ENCODE results near the gene HPSE2. TPM values are rescaled to one million over a fixed set of nuclear protein-coding genes. Genes with fewer than 3 reads are reported as not detected.

HPSE2 gene
- total and polyA plus RNA-seq, 7 experiments from 2014 or later, result not detected

DNA sequence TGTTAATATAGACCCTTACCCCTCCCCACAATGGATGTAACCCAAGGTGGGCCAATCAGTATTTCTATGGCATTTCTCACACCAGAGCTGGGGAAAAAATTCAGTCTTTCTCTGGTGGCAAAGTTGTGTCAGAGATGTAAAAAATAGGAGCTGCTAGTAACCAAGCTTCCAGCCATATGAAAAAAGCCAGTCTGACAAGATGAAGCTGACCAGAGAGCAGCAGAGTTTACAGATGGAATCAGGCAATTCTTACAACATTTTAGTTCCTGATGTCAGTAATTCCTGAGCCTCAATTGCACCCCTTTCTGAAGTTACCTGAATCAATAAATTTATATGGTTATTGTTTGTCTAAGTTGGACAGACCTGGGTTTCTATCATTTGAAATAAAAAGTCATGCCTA, 286.3 kb downstream of the HPSE2 start:
- no peak overlapping the region for H3K27ac ChIP-seq (ENCODE audit: low read depth, low read length)
- Mint-ChIP-seq H3K4me1 (no peaks in the 10 kb centered on the region), H3K4me3 (no peak overlapping the region), H3K9me3 (peaks cover 0 to 12% (median 3%) of the 10 kb centered on the region in 11 donors), H3K36me3 (no peaks in the 10 kb centered on the region), H3K27me3 (peaks cover 0 to 5% (median 0%) of the 10 kb centered on the region in 5 donors), H3K27ac (no peak overlapping the region)
- POLR2A ChIA-PET, result no interaction called here
- ATAC-seq (no peak), DNase-seq (no peak)
- no peaks in the 10 kb centered on the region for H3K4me1 ChIP-seq (ENCODE audit: control insufficient read depth in 2 of 2, insufficient read depth in 2 of 2, low read length in 2 of 2)
- no peaks in the 10 kb centered on the region for H3K9me3 ChIP-seq (ENCODE audit: control insufficient read depth in 2 of 3, low read length in 3 of 3)
- CTCF ChIA-PET, result no interaction called here
- no peaks in the 10 kb centered on the region for H3K36me3 ChIP-seq (ENCODE audit: control insufficient read depth in 2 of 3, insufficient read depth in 3 of 3, low read length in 3 of 3)
- intact Hi-C loops (cut with micrococcal nuclease), result no loop called here
- no peak overlapping the region for H3K4me3 ChIP-seq (ENCODE audit: low read length)
- H3K27me3 ChIP-seq (ENCODE audit: control insufficient read depth in 2 of 2, insufficient read depth in 2 of 2, low read length in 2 of 2), result no peaks in the 10 kb centered on the region

DNA sequence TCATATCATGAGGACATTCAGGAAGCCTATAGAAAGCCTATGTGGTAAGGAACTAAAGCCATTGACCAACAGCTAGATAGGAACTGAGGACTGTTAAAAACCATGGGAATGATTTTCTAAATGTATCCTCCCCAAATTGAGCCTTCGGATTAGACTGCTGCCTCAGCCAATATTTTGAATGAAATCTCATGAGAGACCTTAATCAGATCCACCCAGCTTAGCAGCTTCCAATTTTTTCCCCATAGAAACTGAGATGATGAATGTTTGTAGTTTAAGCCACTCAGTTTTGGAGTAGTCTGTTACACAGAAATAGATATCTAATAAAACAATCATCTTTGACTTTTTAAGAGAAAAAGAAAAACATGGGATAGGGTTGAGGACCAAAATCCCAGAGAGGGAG, 292.0 kb downstream of the HPSE2 start:
- POLR2A ChIA-PET, result no interaction called here
- Histone ChIP-seq H3K36me3 (ENCODE audit: control insufficient read depth in 2 of 3, insufficient read depth in 3 of 3, low read length in 3 of 3) (no peaks in the 10 kb centered on the region), H3K27ac (ENCODE audit: low read depth, low read length) (no peak overlapping the region), H3K4me1 (ENCODE audit: control insufficient read depth in 2 of 2, insufficient read depth in 2 of 2, low read length in 2 of 2) (no peaks in the 10 kb centered on the region), H3K9me3 (ENCODE audit: control insufficient read depth in 2 of 3, low read length in 3 of 3) (no peaks in the 10 kb centered on the region), H3K27me3 (ENCODE audit: control insufficient read depth in 2 of 2, insufficient read depth in 2 of 2, low read length in 2 of 2) (no peaks in the 10 kb centered on the region), H3K4me3 (ENCODE audit: low read length) (no peak overlapping the region)
- intact Hi-C loops (cut with micrococcal nuclease), result no loop called here
- Mint-ChIP-seq H3K27ac (no peak overlapping the region), H3K9me3 (peaks cover 0 to 17% (median 2%) of the 10 kb centered on the region in 11 donors), H3K36me3 (no peaks in the 10 kb centered on the region), H3K4me1 (no peaks in the 10 kb centered on the region), H3K4me3 (no peak overlapping the region), H3K27me3 (peaks cover 0 to 5% (median 0%) of the 10 kb centered on the region in 5 donors)
- ATAC-seq, result no peak
- no peak for DNase-seq
- CTCF ChIA-PET, result no interaction called here

DNA sequence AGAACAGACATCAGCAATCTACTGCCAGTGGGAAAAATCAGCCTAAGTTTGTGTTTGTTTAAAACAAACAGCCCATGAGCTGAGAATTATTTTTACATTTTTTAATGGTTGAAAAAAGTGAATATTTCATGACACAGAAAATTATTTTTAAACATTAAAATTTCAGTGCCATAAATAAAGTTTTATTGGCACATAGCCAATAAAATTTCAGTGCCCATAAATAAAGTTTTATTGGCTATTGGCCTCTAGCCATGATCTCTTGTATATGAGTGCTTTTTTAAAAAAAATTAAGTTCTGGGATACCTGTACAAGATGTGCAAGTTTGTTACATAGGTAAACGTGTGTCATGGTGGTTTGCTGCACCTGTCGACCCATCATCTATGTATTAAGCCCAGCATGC, 305.9 kb downstream of the HPSE2 start:
- POLR2A ChIA-PET, result no interaction called here
- intact Hi-C loops (cut with micrococcal nuclease), result no loop called here
- Histone ChIP-seq H3K36me3 (ENCODE audit: control insufficient read depth in 2 of 3, insufficient read depth in 3 of 3, low read length in 3 of 3) (no peaks in the 10 kb centered on the region), H3K27ac (ENCODE audit: low read depth, low read length) (no peak overlapping the region), H3K27me3 (ENCODE audit: control insufficient read depth in 2 of 2, insufficient read depth in 2 of 2, low read length in 2 of 2) (no peaks in the 10 kb centered on the region), H3K9me3 (ENCODE audit: control insufficient read depth in 2 of 3, low read length in 3 of 3) (no peaks in the 10 kb centered on the region), H3K4me1 (ENCODE audit: control insufficient read depth in 2 of 2, insufficient read depth in 2 of 2, low read length in 2 of 2) (no peaks in the 10 kb centered on the region), H3K4me3 (ENCODE audit: low read length) (no peak overlapping the region)
- H3K36me3 Mint-ChIP-seq, result no peaks in the 10 kb centered on the region
- peaks cover 0 to 28% (median 13%) of the 10 kb centered on the region in 11 donors for H3K9me3 Mint-ChIP-seq
- peaks cover 0 to 4% (median 0%) of the 10 kb centered on the region in 5 donors for H3K27me3 Mint-ChIP-seq
- CTCF ChIA-PET, result no interaction called here
- H3K4me3 Mint-ChIP-seq, result no peak overlapping the region
- DNase-seq, result no peak
- no peak for ATAC-seq
- no peaks in the 10 kb centered on the region for H3K4me1 Mint-ChIP-seq
- no peak overlapping the region for H3K27ac Mint-ChIP-seq

DNA sequence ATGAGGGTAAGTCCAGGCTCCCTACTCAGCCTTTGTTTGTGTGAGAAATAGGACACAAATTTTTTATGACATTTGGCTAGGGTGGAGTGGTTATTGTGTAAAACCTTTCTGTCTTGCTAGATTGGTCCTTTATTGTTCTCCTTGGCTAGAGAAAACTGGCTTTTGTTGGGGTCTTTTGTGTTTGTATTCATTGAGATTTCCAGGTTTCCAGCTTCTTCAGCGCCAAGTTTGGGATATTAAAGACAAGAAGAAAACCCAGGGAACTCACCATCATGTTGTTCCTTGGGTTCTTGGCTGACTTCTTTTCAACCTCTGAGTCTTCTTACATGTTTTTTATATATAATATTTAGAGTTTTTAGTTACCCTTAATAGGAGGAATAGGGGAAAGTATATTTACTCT, 310.0 kb downstream of the HPSE2 start:
- Histone ChIP-seq H3K9me3 (ENCODE audit: control insufficient read depth in 2 of 3, low read length in 3 of 3) (no peaks in the 10 kb centered on the region), H3K4me3 (ENCODE audit: low read length) (no peak overlapping the region), H3K36me3 (ENCODE audit: control insufficient read depth in 2 of 3, insufficient read depth in 3 of 3, low read length in 3 of 3) (no peaks in the 10 kb centered on the region), H3K4me1 (ENCODE audit: control insufficient read depth in 2 of 2, insufficient read depth in 2 of 2, low read length in 2 of 2) (no peaks in the 10 kb centered on the region), H3K27ac (ENCODE audit: low read depth, low read length) (no peak overlapping the region), H3K27me3 (ENCODE audit: control insufficient read depth in 2 of 2, insufficient read depth in 2 of 2, low read length in 2 of 2) (no peaks in the 10 kb centered on the region)
- no peak overlapping the region for H3K4me3 Mint-ChIP-seq
- H3K9me3 Mint-ChIP-seq, result peaks cover 0 to 8% (median 0%) of the 10 kb centered on the region in 11 donors
- CTCF ChIA-PET, result no interaction called here
- POLR2A ChIA-PET, result no interaction called here
- no peaks in the 10 kb centered on the region for H3K36me3 Mint-ChIP-seq
- intact Hi-C loops (cut with micrococcal nuclease), result no loop called here
- no peaks in the 10 kb centered on the region for H3K27me3 Mint-ChIP-seq
- ATAC-seq (no peak), DNase-seq (no peak)
- H3K4me1 Mint-ChIP-seq, result no peaks in the 10 kb centered on the region
- H3K27ac Mint-ChIP-seq, result no peak overlapping the region

DNA sequence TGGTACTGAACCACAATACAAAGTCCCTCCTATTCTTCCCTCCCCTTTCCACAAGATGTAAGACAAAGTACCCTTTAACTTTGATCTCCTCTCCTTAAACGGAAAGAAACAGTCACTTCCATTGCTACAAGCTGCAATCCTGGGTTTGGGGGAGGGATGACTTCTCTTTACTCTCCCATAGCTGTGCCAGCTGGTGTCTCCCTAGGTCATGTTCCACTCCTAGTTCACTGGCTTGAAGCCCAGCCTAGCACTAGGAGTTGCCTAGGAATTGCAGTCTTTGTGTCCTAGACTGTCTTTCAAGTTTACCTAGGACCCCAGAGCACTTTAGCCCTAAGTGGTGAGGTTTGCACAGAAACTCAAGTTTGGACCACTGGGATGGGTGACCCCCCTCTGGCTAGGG, 311.1 kb downstream of the HPSE2 start:
- H3K4me3 ChIP-seq (ENCODE audit: low read length), result no peak overlapping the region
- peaks cover 0 to 3% (median 0%) of the 10 kb centered on the region in 11 donors for H3K9me3 Mint-ChIP-seq
- no peaks in the 10 kb centered on the region for H3K27me3 Mint-ChIP-seq
- no peaks in the 10 kb centered on the region for H3K36me3 Mint-ChIP-seq
- no peak overlapping the region for H3K27ac ChIP-seq (ENCODE audit: low read depth, low read length)
- no peaks in the 10 kb centered on the region for H3K27me3 ChIP-seq (ENCODE audit: control insufficient read depth in 2 of 2, insufficient read depth in 2 of 2, low read length in 2 of 2)
- H3K4me1 ChIP-seq (ENCODE audit: control insufficient read depth in 2 of 2, insufficient read depth in 2 of 2, low read length in 2 of 2), result no peaks in the 10 kb centered on the region
- no peak overlapping the region for H3K4me3 Mint-ChIP-seq
- no peak for ATAC-seq
- no peaks in the 10 kb centered on the region for H3K36me3 ChIP-seq (ENCODE audit: control insufficient read depth in 2 of 3, insufficient read depth in 3 of 3, low read length in 3 of 3)
- no peak for DNase-seq
- H3K9me3 ChIP-seq (ENCODE audit: control insufficient read depth in 2 of 3, low read length in 3 of 3), result no peaks in the 10 kb centered on the region
- no peak overlapping the region for H3K27ac Mint-ChIP-seq
- intact Hi-C loops (cut with micrococcal nuclease), result no loop called here
- ChIA-PET CTCF (no interaction called here), POLR2A (no interaction called here)
- no peaks in the 10 kb centered on the region for H3K4me1 Mint-ChIP-seq

DNA sequence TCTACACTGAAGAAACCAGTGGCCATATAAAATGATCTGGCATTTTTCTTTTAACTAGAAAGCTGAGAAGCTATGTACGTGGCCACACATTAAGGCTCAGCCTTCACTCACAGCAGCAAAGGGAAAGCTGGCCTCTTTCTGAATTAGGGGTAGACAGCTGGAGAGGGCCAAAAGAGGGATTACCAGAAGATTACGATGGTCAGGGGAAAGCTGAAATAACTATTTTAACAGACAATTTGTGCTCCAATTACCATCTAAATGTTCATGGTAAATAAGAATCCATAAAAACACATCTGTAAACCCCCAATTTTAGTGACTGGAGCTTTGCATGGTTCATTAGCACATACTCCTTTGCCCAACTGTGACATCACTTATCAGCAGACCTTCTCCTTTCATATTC, 314.3 kb downstream of the HPSE2 start:
- Histone ChIP-seq H3K36me3 (ENCODE audit: control insufficient read depth in 2 of 3, insufficient read depth in 3 of 3, low read length in 3 of 3) (no peaks in the 10 kb centered on the region), H3K27me3 (ENCODE audit: control insufficient read depth in 2 of 2, insufficient read depth in 2 of 2, low read length in 2 of 2) (no peaks in the 10 kb centered on the region), H3K4me3 (ENCODE audit: low read length) (no peak overlapping the region), H3K9me3 (ENCODE audit: control insufficient read depth in 2 of 3, low read length in 3 of 3) (no peaks in the 10 kb centered on the region), H3K4me1 (ENCODE audit: control insufficient read depth in 2 of 2, insufficient read depth in 2 of 2, low read length in 2 of 2) (no peaks in the 10 kb centered on the region), H3K27ac (ENCODE audit: low read depth, low read length) (no peak overlapping the region)
- DNase-seq (no peak), ATAC-seq (no peak)
- H3K27ac Mint-ChIP-seq, result no peak overlapping the region
- no peak overlapping the region for H3K4me3 Mint-ChIP-seq
- no peaks in the 10 kb centered on the region for H3K36me3 Mint-ChIP-seq
- intact Hi-C loops (cut with micrococcal nuclease), result no loop called here
- ChIA-PET POLR2A (no interaction called here), CTCF (no interaction called here)
- H3K27me3 Mint-ChIP-seq, result no peaks in the 10 kb centered on the region
- no peaks in the 10 kb centered on the region for H3K4me1 Mint-ChIP-seq
- peaks cover 0 to 2% (median 0%) of the 10 kb centered on the region in 11 donors for H3K9me3 Mint-ChIP-seq

DNA sequence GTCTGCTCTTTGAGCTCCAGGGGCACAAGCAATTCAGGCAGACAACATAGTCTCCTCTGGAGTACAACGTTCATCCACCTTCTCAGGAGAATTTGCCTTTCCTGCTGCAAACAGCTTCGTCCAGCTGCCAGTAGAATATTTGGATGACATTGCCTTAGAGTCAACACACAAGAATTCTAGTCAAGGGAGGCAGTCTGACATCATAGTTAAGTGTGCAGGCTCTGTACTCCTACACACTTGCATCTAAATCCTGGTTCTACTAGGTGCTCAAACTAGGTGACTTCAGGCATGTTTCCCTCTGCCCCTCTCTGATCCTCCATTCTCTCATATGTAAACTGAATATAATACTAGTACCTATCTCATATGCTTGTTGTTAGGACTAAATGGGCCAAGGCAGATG, 314.8 kb downstream of the HPSE2 start:
- Mint-ChIP-seq H3K36me3 (no peaks in the 10 kb centered on the region), H3K27me3 (no peaks in the 10 kb centered on the region), H3K4me3 (no peak overlapping the region), H3K27ac (no peak overlapping the region), H3K9me3 (peaks cover 0 to 2% (median 0%) of the 10 kb centered on the region in 11 donors), H3K4me1 (no peaks in the 10 kb centered on the region)
- Histone ChIP-seq H3K27me3 (ENCODE audit: control insufficient read depth in 2 of 2, insufficient read depth in 2 of 2, low read length in 2 of 2) (no peaks in the 10 kb centered on the region), H3K9me3 (ENCODE audit: control insufficient read depth in 2 of 3, low read length in 3 of 3) (no peaks in the 10 kb centered on the region), H3K4me3 (ENCODE audit: low read length) (no peak overlapping the region), H3K27ac (ENCODE audit: low read depth, low read length) (no peak overlapping the region), H3K4me1 (ENCODE audit: control insufficient read depth in 2 of 2, insufficient read depth in 2 of 2, low read length in 2 of 2) (no peaks in the 10 kb centered on the region), H3K36me3 (ENCODE audit: control insufficient read depth in 2 of 3, insufficient read depth in 3 of 3, low read length in 3 of 3) (no peaks in the 10 kb centered on the region)
- intact Hi-C loops (cut with micrococcal nuclease), result no loop called here
- DNase-seq (no peak), ATAC-seq (no peak)
- CTCF ChIA-PET, result no interaction called here
- POLR2A ChIA-PET, result no interaction called here
